HG03095 (cell line): ENCODE data around the gene THBS4.
A peak's percentile ranks its signal among the peaks of the same experiment; 100 is the strongest.
"Not testable (repeated sequence)": the region's sequence is repeated elsewhere in the genome, so short reads cannot be mapped to it uniquely, and the experiment has no call there.

ENCODE experiments used
- ATAC-seq: cut with Tn5 transposase; IDR thresholded peaks from one replicate; pipeline ENCODE4 v1.9.1; 2021; ENCODE audit warnings: moderate library complexity; ENCODE audit not compliant: unreplicated experiment

THBS4 gene

DNA sequence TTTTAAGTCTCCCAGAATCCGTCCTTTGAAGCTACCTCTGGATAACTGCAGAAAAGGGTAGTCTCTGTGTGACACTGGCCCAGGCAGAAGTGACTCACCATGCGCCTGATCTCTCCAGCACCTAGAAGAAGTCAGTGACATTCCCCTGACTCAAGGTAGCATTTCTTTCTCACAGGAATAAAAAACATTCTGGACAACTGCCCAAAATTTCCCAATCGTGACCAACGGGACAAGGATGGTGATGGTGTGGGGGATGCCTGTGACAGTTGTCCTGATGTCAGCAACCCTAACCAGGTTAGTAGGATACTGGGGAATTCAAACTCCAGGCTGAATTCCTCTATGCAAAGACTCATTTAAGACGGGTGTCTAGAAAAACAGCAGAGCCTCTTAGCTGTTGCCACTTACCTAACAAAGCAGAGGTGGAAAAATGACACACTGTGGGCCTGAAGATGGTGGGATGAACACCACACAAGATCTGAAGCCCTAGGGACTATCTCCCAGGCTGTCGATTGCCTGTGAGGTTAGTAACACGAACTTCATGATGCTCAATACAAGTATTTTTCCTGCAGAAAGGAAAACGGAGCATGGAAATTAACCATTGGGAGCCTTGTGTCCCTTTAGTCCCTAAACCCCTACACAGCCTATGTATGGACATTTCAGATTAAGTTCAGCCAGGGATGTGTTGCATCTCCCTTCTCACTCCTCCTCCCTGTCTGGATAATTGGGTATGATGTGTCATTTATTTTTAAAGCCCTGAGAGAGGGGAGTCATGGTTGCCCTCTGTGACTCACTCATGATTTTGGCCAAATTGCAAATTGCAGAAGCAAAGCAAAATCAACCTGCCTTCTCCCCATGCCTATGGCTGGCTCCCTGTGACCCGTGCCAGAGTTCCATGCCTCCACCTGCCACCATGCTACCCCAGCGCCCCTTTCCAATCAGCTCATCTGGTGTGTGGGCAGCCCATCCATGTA lies 37.2 kb downstream of the THBS4 start:
- ATAC-seq, result no peak

- ATAC-seq, result no peak
These were observed 41.2 kb downstream of the THBS4 start for GRCh38 chr5:80076131-80077050.

GRCh38 chr5:80077051-80077714 lies 42.0 kb downstream of the THBS4 start:
- no peak for ATAC-seq

- no peak for ATAC-seq
These were observed 43.8 kb downstream of the THBS4 start for GRCh38 chr5:80078921-80079320.

DNA sequence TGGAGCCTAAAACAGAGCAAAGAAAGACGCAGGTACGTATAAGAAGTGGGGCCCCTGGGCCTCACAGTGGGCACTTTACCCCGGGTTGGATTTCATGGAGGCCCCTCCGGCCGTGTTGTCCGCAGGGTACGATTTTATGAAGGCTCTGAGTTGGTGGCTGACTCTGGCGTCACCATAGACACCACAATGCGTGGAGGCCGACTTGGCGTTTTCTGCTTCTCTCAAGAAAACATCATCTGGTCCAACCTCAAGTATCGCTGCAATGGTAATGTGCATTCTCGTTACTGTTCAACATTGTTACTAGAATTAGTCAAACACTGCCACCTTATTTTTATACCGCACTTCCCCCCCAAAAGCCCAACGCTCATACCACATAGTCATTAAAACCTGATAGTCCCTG lies 47.1 kb downstream of the THBS4 start:
- ATAC-seq, result no peak

- no peak for ATAC-seq
These were observed 47.6 kb downstream of the THBS4 start for GRCh38 chr5:80082731-80083100.

- no peak for ATAC-seq
These were observed 48.1 kb downstream of the THBS4 start for GRCh38 chr5:80083101-80083890.

GRCh38 chr5:80090884-80091166 lies 55.7 kb downstream of the THBS4 start:
- ATAC-seq, result no peak

DNA sequence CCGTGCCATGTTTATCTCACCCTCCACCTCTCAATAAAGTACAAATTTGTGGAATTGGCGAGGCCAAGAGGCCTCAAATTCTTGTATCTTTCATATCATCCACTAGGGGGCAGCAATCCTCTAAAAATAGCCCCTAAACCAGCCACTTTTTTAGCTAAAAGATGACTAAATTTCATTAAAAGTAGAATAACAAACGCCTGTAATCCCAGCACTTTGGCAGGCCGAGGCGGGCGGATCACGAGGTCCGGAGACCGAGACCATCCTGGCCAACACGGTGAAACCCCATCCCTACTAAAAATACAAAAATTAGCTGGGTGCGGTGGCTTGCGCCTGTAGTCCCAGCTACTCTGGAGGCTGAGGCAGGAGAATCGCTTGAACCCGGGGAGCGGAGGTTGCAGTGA lies 56.6 kb downstream of the THBS4 start:
- not testable (repeated sequence) for ATAC-seq

DNA sequence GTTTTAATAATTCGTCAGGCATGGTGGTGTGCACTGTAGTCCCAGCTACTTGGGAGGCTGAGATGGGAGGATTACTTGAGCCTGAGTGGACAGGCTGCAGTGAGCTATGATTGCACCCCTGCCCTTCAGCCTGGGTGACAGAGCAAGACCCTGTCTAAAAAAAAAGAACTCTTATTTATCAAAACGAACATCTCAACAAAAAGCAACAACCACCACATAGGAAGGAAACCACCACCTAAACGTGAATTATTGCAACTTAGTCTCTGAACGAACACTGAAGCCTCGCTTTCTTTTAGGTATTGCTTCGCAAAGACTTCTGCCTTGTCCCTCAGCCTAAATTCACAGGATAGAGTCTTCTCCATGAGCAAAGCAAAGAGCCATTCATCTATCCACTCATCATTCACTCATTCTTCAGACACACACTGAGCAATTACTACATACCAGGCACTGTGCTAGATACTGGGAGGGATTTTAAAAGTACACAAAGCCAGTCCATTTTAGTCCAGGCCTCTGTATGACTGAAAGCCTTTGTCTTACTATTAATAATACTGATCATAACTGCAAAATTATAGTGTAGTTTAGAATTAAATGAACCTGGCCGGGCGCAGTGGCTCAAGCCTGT lies 57.4 kb downstream of the THBS4 start:
- no peak for ATAC-seq

DNA sequence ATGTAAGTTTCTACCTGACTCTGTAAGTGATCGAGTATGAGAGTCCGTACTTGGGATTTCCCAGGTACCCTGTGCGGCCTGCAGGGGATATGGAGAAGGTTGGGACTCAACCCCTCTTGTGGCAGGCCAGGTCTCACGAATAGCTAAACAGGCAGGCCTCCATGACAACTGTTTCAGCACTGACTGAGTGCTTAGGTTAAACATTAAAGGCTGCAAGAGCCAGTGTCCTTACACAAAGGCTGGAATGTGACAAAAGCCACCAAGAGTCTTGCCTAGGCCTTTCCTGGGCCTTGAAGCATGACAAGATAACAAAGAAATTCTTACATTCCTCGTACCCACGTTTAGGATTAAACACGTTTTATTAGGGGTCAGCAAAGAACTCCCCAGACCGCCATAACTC lies 58.6 kb downstream of the THBS4 start:
- no peak for ATAC-seq

DNA sequence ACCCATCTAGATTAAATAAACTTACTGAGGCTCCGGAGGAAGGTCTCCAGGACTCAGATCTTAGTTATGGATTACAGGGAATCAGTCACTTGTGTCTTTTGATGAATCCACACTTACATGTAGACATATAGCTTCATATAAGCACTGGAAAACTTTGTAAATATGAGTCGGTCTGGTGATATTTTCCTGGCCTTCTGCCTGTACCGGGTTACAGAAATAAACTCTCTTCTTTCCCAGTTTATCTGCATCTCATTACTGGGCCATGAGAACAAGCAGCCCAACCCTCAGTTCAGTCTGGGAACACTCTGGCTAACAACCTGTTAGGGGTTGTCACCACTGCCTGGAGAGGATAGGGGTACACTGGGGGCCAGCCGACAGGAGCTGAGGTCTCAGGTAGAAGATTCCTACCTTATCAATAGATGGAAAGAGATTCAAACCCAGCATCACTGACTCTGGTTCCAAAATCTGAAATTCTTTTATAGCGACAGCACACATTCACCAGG lies 59.1 kb downstream of the THBS4 start:
- ATAC-seq, result no peak

GRCh38 chr5:80097451-80097850 lies 62.3 kb downstream of the THBS4 start:
- no peak for ATAC-seq

- peak; percentile 81 for ATAC-seq
These were observed 66.8 kb downstream of the THBS4 start for GRCh38 chr5:80101993-80102392.

GRCh38 chr5:80103371-80103770 lies 68.2 kb downstream of the THBS4 start:
- ATAC-seq, result no peak

DNA sequence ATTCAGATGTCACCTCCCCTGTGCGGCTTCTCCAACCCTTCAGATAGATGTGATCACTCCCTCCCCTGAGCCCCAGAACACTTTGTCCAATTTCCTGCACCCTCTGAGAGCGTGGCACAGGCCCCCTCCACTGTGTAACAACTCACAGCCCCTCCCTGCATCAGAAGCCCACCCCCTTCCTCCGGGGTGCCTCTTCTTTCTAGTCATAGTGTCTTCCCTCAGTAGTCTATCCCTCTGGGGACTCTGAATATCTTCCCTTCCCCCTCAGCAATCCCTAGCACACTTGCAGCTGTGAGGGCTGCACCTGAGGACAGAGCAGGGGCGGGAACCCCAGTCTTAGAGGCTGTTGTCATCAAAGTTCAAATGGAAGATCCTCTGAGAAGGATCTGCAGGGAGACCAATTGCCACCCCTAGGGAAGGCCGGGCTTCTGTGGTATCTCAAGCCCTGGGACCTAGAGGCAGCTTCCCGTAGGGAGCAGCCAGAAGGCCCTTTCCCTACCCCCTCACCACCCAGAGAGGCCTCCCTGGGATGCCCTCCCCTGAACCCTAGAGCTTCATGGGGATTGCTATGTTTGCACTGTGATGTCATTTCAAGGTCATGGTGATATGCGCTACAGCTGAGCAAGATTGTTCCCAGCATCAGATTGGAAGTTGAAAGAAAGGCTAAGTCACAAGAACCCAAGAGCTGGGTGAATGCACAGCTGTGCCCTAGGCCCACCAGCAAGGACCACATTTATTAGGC lies 70.7 kb downstream of the THBS4 start:
- ATAC-seq, result no peak

GRCh38 chr5:80106916-80107315 lies 71.8 kb downstream of the THBS4 start:
- no peak for ATAC-seq

DNA sequence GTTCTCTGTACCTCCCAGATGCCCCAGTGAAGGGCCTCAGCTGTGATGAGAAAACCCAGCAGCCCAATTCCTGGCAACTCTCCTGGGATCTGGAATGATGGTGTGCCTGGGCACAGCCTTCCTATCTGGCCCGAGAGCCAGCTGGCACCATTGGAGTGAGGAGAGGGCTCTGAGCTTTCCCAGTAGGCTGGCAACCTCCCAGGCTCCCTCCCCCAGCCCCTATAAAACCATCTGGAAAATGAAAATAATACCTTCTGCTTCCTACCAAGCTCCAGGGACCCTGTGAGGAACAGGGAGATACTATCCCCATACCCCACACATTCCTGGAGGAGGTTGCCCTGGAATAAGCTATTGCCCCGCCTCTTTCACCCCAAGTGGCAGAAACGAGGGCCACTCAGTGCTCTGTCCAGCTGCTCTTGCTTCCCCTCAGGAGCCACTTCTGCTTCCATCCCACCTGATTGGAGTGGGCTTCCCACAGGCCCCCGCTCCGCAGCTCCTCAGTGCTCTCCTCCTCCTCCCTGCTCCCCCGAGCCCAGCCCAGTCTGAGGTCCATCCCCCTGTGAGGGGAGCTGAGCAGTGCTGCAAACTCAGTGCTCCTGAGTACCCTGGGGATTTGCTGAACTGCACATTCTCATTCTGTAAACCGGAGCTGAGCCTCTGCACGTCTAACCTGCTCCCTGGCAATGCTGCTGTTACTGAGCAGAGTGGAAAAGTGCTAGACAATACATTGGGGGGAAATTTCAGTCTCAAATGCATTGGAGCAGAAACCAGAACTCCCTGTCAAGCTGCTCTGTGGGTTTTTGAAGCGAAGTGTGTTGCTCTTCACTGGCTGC lies 74.7 kb downstream of the THBS4 start:
- ATAC-seq, result peak; percentile 66
